Measurements from ENCODE around the gene HASPIN. TPM values are rescaled to one million over a fixed set of nuclear protein-coding genes. Genes with fewer than 3 reads are reported as not detected.

The HASPIN gene
- total RNA-seq (0.27 TPM), polyA plus RNA-seq (under 1 TPM; 0.07 to 0.53 (median 0.34) TPM)

GRCh38 chr17:3723556-3724377, at the start of gene HASPIN:
TSS of gene HASPIN (plus strand) at chr17:3723903. CDS start at chr17:3723936, 33 bp downstream.
- ATAC-seq (ENCODE audit: low read depth in 2 of 2) (peak; percentile 83 to 84), DNase-seq (peak; percentile 88 to 92 (median 92))
- Mint-ChIP-seq H3K4me1 (peaks cover 4 to 52% (median 30%) of the 10 kb centered on the region in 4 donors), H3K9me3 (no peaks in the 10 kb centered on the region), H3K4me3 (peak within 1 kb of the TSS; percentile 89 to 98 (median 95)), H3K27me3 (no peaks in the 10 kb centered on the region), H3K36me3 (peaks cover 3% of the 10 kb centered on the region), H3K27ac (peak within 1 kb of the TSS; percentile 73 to 93 (median 85))
- Histone ChIP-seq H3K4me3 (ENCODE audit: low read depth, low read length) (peak within 1 kb of the TSS; percentile 95), H3K27ac (ENCODE audit: insufficient read depth, low read length, poor library complexity, severe bottlenecking) (peak within 1 kb of the TSS; percentile 75), H3K4me1 (ENCODE audit: control insufficient read depth, insufficient read depth, low read length, poor library complexity, severe bottlenecking) (peaks cover 26% of the 10 kb centered on the region), H3K9me3 (ENCODE audit: control insufficient read depth in 2 of 2, low read length in 2 of 2) (no peaks in the 10 kb centered on the region), H3K36me3 (ENCODE audit: control insufficient read depth, insufficient read depth, low read length) (peaks cover 7% of the 10 kb centered on the region), H3K27me3 (ENCODE audit: control insufficient read depth, insufficient read depth, low read length) (no peaks in the 10 kb centered on the region)

GRCh38 chr17:3675886-3676285, 47.8 kb upstream of the HASPIN start:
- H3K36me3 ChIP-seq (ENCODE audit: control insufficient read depth, insufficient read depth, low read length) = peaks cover 4% of the 10 kb centered on the region
- H3K27ac Mint-ChIP-seq = no peak overlapping the region

GRCh38 chr17:3678095-3678820, 45.4 kb upstream of the HASPIN start:
- Mint-ChIP-seq H3K4me1 (peaks cover 0 to 21% (median 2%) of the 10 kb centered on the region in 4 donors), H3K9me3 (no peaks in the 10 kb centered on the region), H3K27ac (peak overlapping the region in 1 of 3 donors; percentile 38), H3K36me3 (no peaks in the 10 kb centered on the region), H3K27me3 (no peaks in the 10 kb centered on the region), H3K4me3 (no peak overlapping the region)
- no peak for ATAC-seq (ENCODE audit: low read depth in 2 of 2)
- Histone ChIP-seq H3K4me1 (ENCODE audit: control insufficient read depth, insufficient read depth, low read length, poor library complexity, severe bottlenecking) (no peaks in the 10 kb centered on the region), H3K27ac (ENCODE audit: insufficient read depth, low read length, poor library complexity, severe bottlenecking) (no peak overlapping the region), H3K4me3 (ENCODE audit: low read depth, low read length) (no peak overlapping the region), H3K36me3 (ENCODE audit: control insufficient read depth, insufficient read depth, low read length) (peaks cover 4% of the 10 kb centered on the region), H3K27me3 (ENCODE audit: control insufficient read depth, insufficient read depth, low read length) (no peaks in the 10 kb centered on the region), H3K9me3 (ENCODE audit: control insufficient read depth in 2 of 2, low read length in 2 of 2) (no peaks in the 10 kb centered on the region)
- no peak for DNase-seq

More at GRCh38 chr17:3675886-3676285, 47.8 kb upstream of the HASPIN start:
- Mint-ChIP-seq H3K4me1 (peaks cover 0 to 21% (median 9%) of the 10 kb centered on the region in 4 donors), H3K27me3 (no peaks in the 10 kb centered on the region), H3K4me3 (no peak overlapping the region), H3K9me3 (no peaks in the 10 kb centered on the region), H3K36me3 (no peaks in the 10 kb centered on the region)
- no peak for ATAC-seq (ENCODE audit: low read depth in 2 of 2)
- Histone ChIP-seq H3K27ac (ENCODE audit: insufficient read depth, low read length, poor library complexity, severe bottlenecking) (no peak overlapping the region), H3K9me3 (ENCODE audit: control insufficient read depth in 2 of 2, low read length in 2 of 2) (no peaks in the 10 kb centered on the region), H3K4me3 (ENCODE audit: low read depth, low read length) (no peak overlapping the region), H3K27me3 (ENCODE audit: control insufficient read depth, insufficient read depth, low read length) (no peaks in the 10 kb centered on the region), H3K4me1 (ENCODE audit: control insufficient read depth, insufficient read depth, low read length, poor library complexity, severe bottlenecking) (no peaks in the 10 kb centered on the region)
- no peak for DNase-seq

- Histone ChIP-seq H3K36me3 (ENCODE audit: control insufficient read depth, insufficient read depth, low read length) (peaks cover 4% of the 10 kb centered on the region), H3K27ac (ENCODE audit: insufficient read depth, low read length, poor library complexity, severe bottlenecking) (no peak overlapping the region), H3K4me3 (ENCODE audit: low read depth, low read length) (no peak overlapping the region), H3K4me1 (ENCODE audit: control insufficient read depth, insufficient read depth, low read length, poor library complexity, severe bottlenecking) (no peaks in the 10 kb centered on the region), H3K9me3 (ENCODE audit: control insufficient read depth in 2 of 2, low read length in 2 of 2) (no peaks in the 10 kb centered on the region), H3K27me3 (ENCODE audit: control insufficient read depth, insufficient read depth, low read length) (no peaks in the 10 kb centered on the region)
- DNase-seq = no peak
- H3K4me3 Mint-ChIP-seq = no peak overlapping the region
- ATAC-seq (ENCODE audit: low read depth in 2 of 2) = no peak
- peaks cover 0 to 22% (median 2%) of the 10 kb centered on the region in 4 donors for H3K4me1 Mint-ChIP-seq
- H3K36me3 Mint-ChIP-seq = no peaks in the 10 kb centered on the region
- no peaks in the 10 kb centered on the region for H3K27me3 Mint-ChIP-seq
- H3K9me3 Mint-ChIP-seq = no peaks in the 10 kb centered on the region
- H3K27ac Mint-ChIP-seq = no peak overlapping the region
Measured at GRCh38 chr17:3678821-3679530, 44.7 kb upstream of the HASPIN start.

- H3K4me3 Mint-ChIP-seq = no peak overlapping the region
- DNase-seq (peak in 1 of 3 donors; percentile 39), ATAC-seq (ENCODE audit: low read depth in 2 of 2) (no peak)
- H3K9me3 Mint-ChIP-seq = no peaks in the 10 kb centered on the region
- H3K27me3 ChIP-seq (ENCODE audit: control insufficient read depth, insufficient read depth, low read length) = no peaks in the 10 kb centered on the region
- H3K36me3 ChIP-seq (ENCODE audit: control insufficient read depth, insufficient read depth, low read length) = peaks cover 4% of the 10 kb centered on the region
- H3K4me1 ChIP-seq (ENCODE audit: control insufficient read depth, insufficient read depth, low read length, poor library complexity, severe bottlenecking) = no peaks in the 10 kb centered on the region
- peaks cover 0 to 22% (median 1%) of the 10 kb centered on the region in 4 donors for H3K4me1 Mint-ChIP-seq
- H3K27ac ChIP-seq (ENCODE audit: insufficient read depth, low read length, poor library complexity, severe bottlenecking) = no peak overlapping the region
- H3K9me3 ChIP-seq (ENCODE audit: control insufficient read depth in 2 of 2, low read length in 2 of 2) = no peaks in the 10 kb centered on the region
- H3K27me3 Mint-ChIP-seq = no peaks in the 10 kb centered on the region
- peak overlapping the region in 1 of 3 donors; percentile 51 for H3K27ac Mint-ChIP-seq
- H3K36me3 Mint-ChIP-seq = no peaks in the 10 kb centered on the region
- no peak overlapping the region for H3K4me3 ChIP-seq (ENCODE audit: low read depth, low read length)
Measured at GRCh38 chr17:3679531-3680126, 44.1 kb upstream of the HASPIN start.

GRCh38 chr17:3681057-3681456, 42.6 kb upstream of the HASPIN start:
- Mint-ChIP-seq H3K4me1 (peaks cover 0 to 22% (median 0%) of the 10 kb centered on the region in 4 donors), H3K36me3 (no peaks in the 10 kb centered on the region), H3K9me3 (no peaks in the 10 kb centered on the region), H3K27ac (no peak overlapping the region), H3K27me3 (no peaks in the 10 kb centered on the region), H3K4me3 (no peak overlapping the region)
- Histone ChIP-seq H3K27ac (ENCODE audit: insufficient read depth, low read length, poor library complexity, severe bottlenecking) (no peak overlapping the region), H3K4me1 (ENCODE audit: control insufficient read depth, insufficient read depth, low read length, poor library complexity, severe bottlenecking) (no peaks in the 10 kb centered on the region), H3K9me3 (ENCODE audit: control insufficient read depth in 2 of 2, low read length in 2 of 2) (no peaks in the 10 kb centered on the region), H3K27me3 (ENCODE audit: control insufficient read depth, insufficient read depth, low read length) (no peaks in the 10 kb centered on the region), H3K36me3 (ENCODE audit: control insufficient read depth, insufficient read depth, low read length) (peaks cover 4% of the 10 kb centered on the region), H3K4me3 (ENCODE audit: low read depth, low read length) (no peak overlapping the region)
- ATAC-seq (ENCODE audit: low read depth in 2 of 2) (no peak), DNase-seq (no peak)

GRCh38 chr17:3681565-3681964, 42.1 kb upstream of the HASPIN start:
- DNase-seq (no peak), ATAC-seq (ENCODE audit: low read depth in 2 of 2) (no peak)
- H3K36me3 Mint-ChIP-seq = no peaks in the 10 kb centered on the region
- peak overlapping the region in 1 of 3 donors; percentile 49 for H3K27ac Mint-ChIP-seq
- no peak overlapping the region for H3K4me3 Mint-ChIP-seq
- Histone ChIP-seq H3K9me3 (ENCODE audit: control insufficient read depth in 2 of 2, low read length in 2 of 2) (no peaks in the 10 kb centered on the region), H3K36me3 (ENCODE audit: control insufficient read depth, insufficient read depth, low read length) (peaks cover 4% of the 10 kb centered on the region), H3K4me3 (ENCODE audit: low read depth, low read length) (no peak overlapping the region), H3K27me3 (ENCODE audit: control insufficient read depth, insufficient read depth, low read length) (no peaks in the 10 kb centered on the region), H3K27ac (ENCODE audit: insufficient read depth, low read length, poor library complexity, severe bottlenecking) (no peak overlapping the region), H3K4me1 (ENCODE audit: control insufficient read depth, insufficient read depth, low read length, poor library complexity, severe bottlenecking) (no peaks in the 10 kb centered on the region)
- no peaks in the 10 kb centered on the region for H3K27me3 Mint-ChIP-seq
- H3K9me3 Mint-ChIP-seq = no peaks in the 10 kb centered on the region
- peaks cover 0 to 22% (median 0%) of the 10 kb centered on the region in 4 donors for H3K4me1 Mint-ChIP-seq

Measured in CD4-positive, CD25-positive, alpha-beta regulatory T cell (primary cell).